Heart left ventricle (tissue), 16 donors: ENCODE data around the gene ZDHHC24. TPM values are rescaled to one million over a fixed set of nuclear protein-coding genes. Genes with fewer than 3 reads are reported as not detected.
"Not testable (repeated sequence)": the region's sequence is repeated elsewhere in the genome, so short reads cannot be mapped to it uniquely, and the experiment has no call there.

ENCODE experiments used
- ATAC-seq, 4 donors: fragments of 200-7000 bp; cut with Tn5 transposase; one replicate each; pipeline ENCODE4 v1.9.1; 2020 to 2022; ENCODE audit warnings: moderate library complexity in 4 of 4, mild to moderate bottlenecking in 3 of 4, moderate number of reproducible peaks in 1 of 4
- DNase-seq, 5 donors: peaks; one replicate each; pipeline ENCODE4 v3.0.0-alpha.2; 2020
- H3K27ac ChIP-seq, 12 donors: fragments of 200-600 bp; sonication (generic) in 4 of 12; one replicate each; pipeline versions ENCODE4 v1.5.0 to v1.8.0; 2016 to 2022; ENCODE audit warnings: mild to moderate bottlenecking in 2 of 12
- H3K27me3 ChIP-seq, 9 donors: fragments of 200-600 bp; sonication (generic) in 2 of 9; one replicate each; pipeline versions ENCODE4 v1.5.1 to v1.8.0; 2016 to 2022; ENCODE audit warnings: mild to moderate bottlenecking in 3 of 9
- H3K36me3 ChIP-seq, 9 donors: fragments of 200-600 bp; sonication (generic) in 2 of 9; one replicate each; pipeline versions ENCODE4 v1.5.0 to v1.8.0; 2018 to 2022; ENCODE audit warnings: mild to moderate bottlenecking in 2 of 9
- H3K4me1 ChIP-seq, 12 donors: fragments of 200-600 bp; sonication (generic) in 4 of 12; one replicate each; pipeline versions ENCODE4 v1.5.0 to v1.8.0; 2016 to 2022; ENCODE audit warnings: mild to moderate bottlenecking in 3 of 12
- H3K4me3 ChIP-seq, 12 donors: fragments of 200-600 bp; sonication (generic) in 4 of 12; one replicate each; pipeline versions ENCODE4 v1.5.0 to v1.8.0; 2017 to 2022; ENCODE audit warnings: mild to moderate bottlenecking in 9 of 12, moderate library complexity in 4 of 12
- H3K9me3 ChIP-seq, 12 donors: fragments of 200-600 bp; sonication (generic) in 4 of 12; one replicate each; pipeline versions ENCODE4 v1.5.0 to v1.8.0; 2016 to 2022; ENCODE audit warnings: mild to moderate bottlenecking in 1 of 12
- CTCF ChIP-seq, 12 donors: fragments of 200-600 bp; sonication (generic) in 4 of 12; IDR thresholded peaks; one replicate each; pipeline versions ENCODE4 v1.5.0 to v1.8.0; 2018 to 2022; ENCODE audit warnings: antibody characterized with exemption in 12 of 12, mild to moderate bottlenecking in 5 of 12
- POLR2A ChIP-seq, 2 donors: fragments of 450-650 bp; IDR thresholded peaks; one replicate each; pipeline ENCODE4 v1.6.1; 2017; ENCODE audit warnings: antibody characterized with exemption in 2 of 2, mild to moderate bottlenecking in 2 of 2, moderate library complexity in 2 of 2
- WGBS, 4 donors: extraction: QIAGEN DNeasy Blood & Tissue Kit in 2 of 4; methylation state at CpG; one replicate each; pipeline versions ENCODE4 v1.1.5 to v1.1.7; 2013 to 2018; 5-methylcytosine and 5-hydroxymethylcytosine counted together
- intact Hi-C, 10 donors: fragments of 100-400 bp; cut with DNase I; formaldehyde crosslinking; loops; one replicate each; pipeline versions ENCODE4 v1.11.1 to v1.14.2; 2022
- polyA plus RNA-seq, 2 donors: library from polyadenylated mRNA; stranded (reverse); fragments of 200-250 nt; gene quantifications; one replicate each; pipeline ENCODE4 v1.2.3, GENCODE V29; 2013
- total RNA-seq, 9 donors: library from RNA; depleted of rRNA in 2 of 9; stranded (reverse); fragments of >200 nt in 2 of 9; fragmentation: NEBNext Ultra II Directional in 3 of 9; extraction: Animal tissue kit (Norgen Biotek cat#: 25700) in 3 of 9; gene quantifications; one replicate each; pipeline versions ENCODE4 v1.1.0 to v1.2.4, GENCODE V29; 2016 to 2023
- donor health status: ischemic (EF 13 %, LVEDD 7.1; RV severe dilation, severe dysfunction).
- donor health status: healthy with polysubstance abuse.
- donor health status: DM: no; HTN: yes; CAD: no.
- donor health status: DM: no; HTN: no; CAD: no.
- donor health status: ischemic (EF 25% LVEDD 6.9; RV normal size, moderate dysfunction).
- donor health status: ischemic (EF 25% LVEDD 5.7; RV mildly dilated, moderate dysfunction).
- donor health status: healthy.
- donor health status: DM: yes; HTN: yes; CAD: no.
- donor health status: ischemic (EF 35%, LVEDD 5.7; RV mildly dilated, moderate dysfunction).
- donor health status: nonischemic (EF 11% LVEDD 7.7; RV severe dilation, severe dysfunction).
- donor health status: DM: yes; HTN: yes; CAD: no.
- donor health status: PGD.
- donor health status: ischemic (EF 29% LVEDD 5.4; RV normal size, mild dysfunction).
- donor health status: nonischemic (EF 23%, LVEDD 6.1; RV moderate dilation, normal function).

ZDHHC24 gene
- total and polyA plus RNA-seq, 11 donors, result 5.1 to 13.2 (median 6.7) TPM

GRCh38 chr11:66543263-66544107 lies 2.4 kb downstream of the ZDHHC24 start:
- peak in 1 of 4 donors; percentile 2 for ATAC-seq
- peak overlapping the region in 3 of 12 donors; percentile 7 to 38 (median 28) for H3K4me3 ChIP-seq
- H3K27me3 ChIP-seq, result no peaks in the 10 kb centered on the region
- WGBS, 4 donors, result 25 to 73% (median 41%) methylated on average over 9 to 26 of the region's 26 CpGs
- intact Hi-C loops, result no loop called here
- TF ChIP-seq POLR2A (IDR thresholded peaks at IDR 0.05) (no peak), CTCF (IDR thresholded peaks at IDR 0.05) (peak in 10 of 12 donors; percentile 14 to 52 (median 32))
- peaks cover 2 to 40% (median 22%) of the 10 kb centered on the region in 12 donors for H3K4me1 ChIP-seq
- peak overlapping the region in 3 of 12 donors; percentile 13 to 74 (median 15) for H3K27ac ChIP-seq
- no peaks in the 10 kb centered on the region for H3K9me3 ChIP-seq
- peak in 3 of 5 donors; percentile 44 to 51 (median 47) for DNase-seq
- peaks cover 0 to 42% (median 27%) of the 10 kb centered on the region in 9 donors for H3K36me3 ChIP-seq

- H3K4me1 ChIP-seq, result peaks cover 2 to 40% (median 22%) of the 10 kb centered on the region in 12 donors
- no peak overlapping the region for H3K4me3 ChIP-seq
- TF ChIP-seq POLR2A (IDR thresholded peaks at IDR 0.05), result no peak
- TF ChIP-seq CTCF (IDR thresholded peaks at IDR 0.05), result no peak
- 88 to 94% (median 89%) methylated on average over 10 of the region's 10 CpGs for WGBS, 4 donors
- H3K9me3 ChIP-seq, result no peaks in the 10 kb centered on the region
- no peak for ATAC-seq
- intact Hi-C loops, result no loop called here
- H3K27ac ChIP-seq, result no peak overlapping the region
- H3K36me3 ChIP-seq, result peaks cover 0 to 47% (median 31%) of the 10 kb centered on the region in 9 donors
- DNase-seq, result no peak
- no peaks in the 10 kb centered on the region for H3K27me3 ChIP-seq
Observed at GRCh38 chr11:66542362-66542761, 3.5 kb downstream of the ZDHHC24 start.

GRCh38 chr11:66541892-66542291 lies 4.0 kb downstream of the ZDHHC24 start:
- no peak overlapping the region for H3K27ac ChIP-seq
- no peaks in the 10 kb centered on the region for H3K27me3 ChIP-seq
- ATAC-seq (no peak), DNase-seq (no peak)
- WGBS, 4 donors, result 80 to 91% (median 87%) methylated on average over 4 of the region's 4 CpGs
- TF ChIP-seq POLR2A (IDR thresholded peaks at IDR 0.05) (no peak), CTCF (IDR thresholded peaks at IDR 0.05) (no peak)
- peaks cover 2 to 40% (median 22%) of the 10 kb centered on the region in 12 donors for H3K4me1 ChIP-seq
- peaks cover 0 to 47% (median 36%) of the 10 kb centered on the region in 9 donors for H3K36me3 ChIP-seq
- H3K9me3 ChIP-seq, result no peaks in the 10 kb centered on the region
- intact Hi-C loops, result no loop called here
- no peak overlapping the region for H3K4me3 ChIP-seq

- intact Hi-C loops, result not testable (repeated sequence)
Observed at GRCh38 chr11:66540598-66540997, 5.2 kb downstream of the ZDHHC24 start.

More at GRCh38 chr11:66540598-66540997, 5.2 kb downstream of the ZDHHC24 start:
- H3K36me3 ChIP-seq, result peaks cover 0 to 56% (median 42%) of the 10 kb centered on the region in 9 donors
- not testable (repeated sequence) for H3K27me3 ChIP-seq, H3K4me3 ChIP-seq, H3K27ac ChIP-seq, ATAC-seq, DNase-seq, H3K9me3 ChIP-seq
- 78 to 86% (median 83%) methylated on average over 8 of the region's 8 CpGs for WGBS, 4 donors
- H3K4me1 ChIP-seq, result peaks cover 0 to 33% (median 14%) of the 10 kb centered on the region in 12 donors
